ENCODE results near the gene AGO4. TPM values are rescaled to one million over a fixed set of nuclear protein-coding genes. Genes with fewer than 3 reads are reported as not detected.
"Not testable (repeated sequence)": the region's sequence is repeated elsewhere in the genome, so short reads cannot be mapped to it uniquely, and the experiment has no call there.

The AGO4 gene
- total RNA-seq, 1 donor from 2014 or later = 17.9 TPM

DNA sequence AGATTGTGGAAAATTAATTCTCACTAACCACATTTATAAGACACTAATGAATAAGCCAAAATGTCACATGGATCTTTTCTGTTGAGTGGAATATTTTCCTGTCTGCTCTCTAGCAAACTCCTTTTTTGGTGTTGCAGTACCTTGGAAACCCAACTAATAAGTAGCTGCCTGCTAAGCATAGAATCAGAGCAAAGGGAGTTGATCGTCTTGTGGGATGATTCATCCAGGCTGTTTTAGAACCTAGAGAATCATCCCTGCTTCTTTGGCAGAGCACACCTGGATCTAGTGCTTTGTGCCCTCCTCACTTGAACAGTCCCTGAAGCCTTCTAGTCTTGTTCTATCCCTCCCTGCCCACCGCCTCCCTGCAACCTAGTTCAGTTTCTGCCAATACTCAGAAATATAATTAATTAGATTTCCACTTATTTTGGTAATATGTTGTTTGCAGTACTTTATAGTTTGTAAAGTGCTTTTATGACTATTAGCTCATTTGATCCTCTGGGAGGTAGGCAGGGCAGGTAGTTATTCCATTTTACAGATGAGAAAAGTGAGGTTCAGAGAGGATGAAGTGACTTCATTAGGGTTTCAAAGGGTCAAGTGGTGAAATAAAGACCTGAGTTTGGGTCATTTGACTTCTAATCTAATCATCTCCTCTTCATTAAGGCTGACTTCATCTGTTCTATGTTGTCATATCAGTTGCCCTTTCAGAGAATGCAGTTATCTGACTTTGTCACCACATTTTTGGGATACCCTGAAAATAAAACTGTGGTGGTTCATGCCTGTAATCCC is 2.5 kb downstream of the AGO4 start:
- no peak for DNase-seq (ENCODE audit: low read depth, low spot score)

- DNase-seq (ENCODE audit: low read depth, low spot score) = not testable (repeated sequence)
Observed at GRCh38 chr1:35812754-35813153, 4.9 kb downstream of the AGO4 start.

DNA sequence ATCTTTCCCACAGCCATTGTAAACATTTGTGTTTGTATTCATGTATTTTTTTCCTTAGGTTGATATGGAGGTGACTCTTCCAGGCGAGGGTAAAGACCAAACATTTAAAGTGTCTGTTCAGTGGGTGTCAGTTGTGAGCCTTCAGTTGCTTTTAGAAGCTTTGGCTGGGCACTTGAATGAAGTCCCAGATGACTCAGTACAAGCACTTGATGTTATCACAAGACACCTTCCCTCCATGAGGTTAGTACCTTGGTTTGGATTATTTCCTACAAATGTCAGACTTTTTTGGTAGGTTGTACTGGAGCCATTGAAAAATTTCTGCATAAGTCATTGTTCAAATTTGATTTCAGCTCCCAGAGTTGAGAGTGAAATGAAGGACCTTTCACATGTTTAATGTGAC is 17.4 kb downstream of the AGO4 start:
- DNase-seq (ENCODE audit: low read depth, low spot score) = no peak

- no peak for DNase-seq (ENCODE audit: low read depth, low spot score)
Observed at GRCh38 chr1:35832276-35832905, 24.6 kb downstream of the AGO4 start.

DNA sequence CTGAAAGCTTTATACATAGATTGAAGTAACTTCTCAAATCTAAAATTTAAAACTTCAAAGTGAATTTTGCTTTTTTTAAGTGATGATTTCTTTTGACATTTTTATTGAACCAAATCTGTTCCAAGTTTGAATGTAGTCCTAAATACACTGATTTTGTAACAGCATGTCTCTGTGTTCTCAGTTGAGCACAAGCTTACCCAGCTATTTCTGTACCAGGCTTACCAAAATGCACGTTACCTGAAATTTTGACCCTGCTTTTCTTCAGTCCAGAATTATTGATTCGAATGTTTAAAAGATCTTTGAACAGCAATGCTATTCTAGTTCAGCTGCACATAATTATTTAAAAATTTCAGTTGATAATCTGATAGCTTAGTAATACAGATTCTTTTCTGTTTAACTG is 25.6 kb downstream of the AGO4 start:
- no peak for DNase-seq (ENCODE audit: low read depth, low spot score)

DNA sequence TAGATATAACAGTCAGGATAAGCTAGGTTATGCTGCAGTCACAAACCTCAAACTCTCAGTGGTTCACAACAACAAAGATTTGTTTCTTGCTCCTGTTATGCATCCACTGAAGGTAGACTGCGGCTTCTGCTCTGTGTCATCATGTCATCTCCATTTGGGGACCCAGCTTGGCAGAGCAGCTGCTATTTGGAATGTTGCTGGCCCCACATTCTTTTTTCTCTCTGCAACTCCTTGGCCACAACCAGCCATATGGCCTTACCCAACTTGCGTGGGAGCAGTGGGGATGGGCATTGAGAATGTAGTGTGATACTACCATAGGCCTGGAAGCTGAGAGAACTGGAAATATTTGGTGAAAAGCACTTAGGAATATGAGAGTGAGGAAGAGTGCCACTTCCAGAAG is 26.4 kb downstream of the AGO4 start:
- DNase-seq (ENCODE audit: low read depth, low spot score) = no peak

DNA sequence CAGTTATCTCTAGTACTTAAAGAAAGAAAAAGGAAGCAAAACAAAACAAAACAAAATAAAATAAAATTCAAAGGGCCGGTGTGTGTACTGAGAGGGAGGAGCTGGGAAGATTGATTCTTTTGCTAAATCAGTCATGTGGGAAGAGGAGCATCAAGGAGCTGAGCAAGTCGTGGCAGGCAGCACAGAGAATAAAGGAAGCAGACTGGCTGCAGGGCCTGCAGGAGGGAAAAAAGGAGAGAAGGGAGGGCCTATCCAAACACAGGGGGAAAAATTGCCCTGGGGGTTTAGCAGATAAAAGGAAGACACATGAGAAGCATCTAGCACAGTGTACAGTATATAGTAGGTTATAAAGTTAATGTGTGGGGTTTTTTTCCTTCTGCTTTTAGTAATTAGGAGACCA is 27.6 kb downstream of the AGO4 start:
- no peak for DNase-seq (ENCODE audit: low read depth, low spot score)

DNA sequence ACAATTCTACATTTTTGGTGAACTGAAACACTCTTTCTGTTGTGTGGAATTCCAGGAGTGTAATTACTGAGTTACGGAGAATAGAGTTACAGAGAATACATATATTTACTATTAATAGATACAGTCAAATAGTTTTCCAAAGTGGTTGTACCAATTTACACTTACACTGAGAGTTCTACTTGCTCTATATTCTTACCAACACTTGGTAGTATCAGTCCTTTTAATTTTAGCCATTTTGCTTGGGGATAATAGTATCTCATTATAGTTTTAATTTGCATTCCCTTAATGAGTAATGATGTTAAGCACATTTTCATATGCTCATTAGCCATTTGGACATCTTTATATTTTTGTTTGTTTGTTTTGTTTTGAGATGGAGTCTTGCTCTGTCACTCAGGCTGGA is 28.9 kb downstream of the AGO4 start:
- no peak for DNase-seq (ENCODE audit: low read depth, low spot score)

DNA sequence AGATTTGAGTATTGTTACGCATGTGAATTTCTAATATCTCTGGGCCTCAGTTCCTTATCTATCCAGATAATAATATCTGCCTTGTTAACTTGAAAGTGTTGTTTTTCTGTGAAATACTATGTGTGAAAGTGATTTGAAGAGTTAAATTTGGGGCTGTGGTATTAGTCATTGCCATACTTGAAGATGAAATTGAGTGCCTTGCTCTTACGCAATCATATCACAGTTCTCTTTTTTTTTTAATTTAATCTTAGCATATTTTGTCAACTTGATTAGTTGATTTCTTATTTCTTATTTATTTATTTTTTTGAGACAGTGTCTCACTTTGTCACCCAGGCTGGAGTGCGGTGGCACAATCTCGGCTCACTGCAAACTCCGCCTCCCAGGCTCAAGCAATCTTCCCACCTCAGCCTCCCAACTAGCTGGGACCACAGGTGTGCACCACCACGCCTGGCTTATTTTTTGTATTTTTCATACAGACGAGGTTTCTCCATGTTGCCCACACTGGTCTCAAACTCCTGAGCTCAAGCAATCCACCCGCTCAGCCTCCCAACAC is 31.0 kb downstream of the AGO4 start:
- no peak for DNase-seq (ENCODE audit: low read depth, low spot score)

- DNase-seq (ENCODE audit: low read depth, low spot score) = no peak
Observed at GRCh38 chr1:35844826-35845225, 37.0 kb downstream of the AGO4 start.

DNA sequence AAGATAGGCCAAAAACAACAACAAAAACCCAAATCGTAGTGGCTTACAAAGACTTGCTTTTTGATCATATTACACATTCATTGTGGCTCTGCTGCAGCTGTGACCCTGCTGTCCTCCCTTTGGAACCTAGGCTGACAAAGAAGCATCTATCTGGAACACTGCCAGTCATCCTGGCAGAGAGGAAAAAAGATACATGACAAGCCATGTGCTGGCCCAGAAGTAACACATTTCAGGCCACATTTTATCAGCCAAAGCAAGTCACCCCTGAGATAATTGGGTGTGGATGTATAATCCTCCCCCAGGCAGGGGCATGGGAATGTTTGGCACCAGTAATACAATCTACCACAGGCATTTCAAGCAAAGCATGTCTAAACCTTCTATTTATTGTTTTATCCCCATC is 38.0 kb downstream of the AGO4 start:
- no peak for DNase-seq (ENCODE audit: low read depth, low spot score)

- DNase-seq (ENCODE audit: low read depth, low spot score) = no peak
Observed at GRCh38 chr1:35847935-35848565, 40.2 kb downstream of the AGO4 start.

- DNase-seq (ENCODE audit: low read depth, low spot score) = no peak
Observed at GRCh38 chr1:35850051-35850450, 42.2 kb downstream of the AGO4 start.

DNA sequence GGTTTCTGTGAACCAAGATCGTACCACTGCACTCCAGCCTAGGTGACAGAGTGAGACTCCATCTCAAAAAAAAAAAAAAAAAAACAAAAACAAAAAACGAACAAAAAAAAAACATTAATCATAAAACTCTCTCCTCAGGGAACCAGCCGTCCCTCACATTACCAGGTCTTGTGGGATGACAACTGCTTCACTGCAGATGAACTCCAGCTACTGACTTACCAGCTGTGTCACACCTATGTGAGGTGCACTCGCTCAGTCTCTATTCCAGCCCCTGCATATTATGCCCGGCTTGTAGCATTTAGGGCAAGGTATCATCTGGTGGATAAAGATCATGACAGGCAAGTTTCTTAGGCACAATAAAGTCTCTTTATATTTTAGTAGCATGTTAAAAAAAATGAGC is 42.9 kb downstream of the AGO4 start:
- DNase-seq (ENCODE audit: low read depth, low spot score) = no peak

DNA sequence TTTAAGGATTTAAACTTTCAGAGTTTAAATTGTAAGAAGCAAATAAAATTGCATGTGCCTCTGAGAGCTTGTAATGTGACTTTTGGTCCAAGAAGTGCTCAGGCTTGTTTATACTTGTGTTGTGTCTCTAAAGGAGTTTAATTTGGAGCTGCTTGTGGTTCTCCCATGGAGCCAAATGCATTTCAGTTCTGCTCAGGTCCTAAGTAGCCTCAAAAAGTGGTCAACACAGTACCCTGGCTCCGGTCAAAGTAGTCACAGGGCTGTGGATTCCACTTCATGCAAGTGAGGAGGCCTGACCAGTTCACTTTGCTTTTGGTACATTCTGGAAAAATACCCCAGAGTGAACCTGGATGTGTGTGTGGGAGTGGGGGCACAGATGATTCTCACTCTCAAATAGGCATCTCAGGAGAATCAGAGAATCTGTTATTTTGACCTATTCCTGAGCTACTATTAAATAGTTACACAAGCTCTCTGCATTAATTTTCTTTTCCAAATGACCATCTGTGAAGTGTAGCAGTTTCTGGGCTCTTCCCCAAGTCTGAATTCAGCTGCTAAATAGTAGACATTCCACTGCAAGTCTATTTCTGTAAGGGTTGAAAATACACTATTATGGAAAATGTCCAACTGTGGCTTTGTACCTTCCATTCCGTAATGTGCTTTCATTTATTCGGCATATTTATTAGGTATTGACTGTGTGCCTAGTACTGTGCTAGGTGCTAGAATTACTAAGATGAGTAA is 43.5 kb downstream of the AGO4 start:
- no peak for DNase-seq (ENCODE audit: low read depth, low spot score)

DNA sequence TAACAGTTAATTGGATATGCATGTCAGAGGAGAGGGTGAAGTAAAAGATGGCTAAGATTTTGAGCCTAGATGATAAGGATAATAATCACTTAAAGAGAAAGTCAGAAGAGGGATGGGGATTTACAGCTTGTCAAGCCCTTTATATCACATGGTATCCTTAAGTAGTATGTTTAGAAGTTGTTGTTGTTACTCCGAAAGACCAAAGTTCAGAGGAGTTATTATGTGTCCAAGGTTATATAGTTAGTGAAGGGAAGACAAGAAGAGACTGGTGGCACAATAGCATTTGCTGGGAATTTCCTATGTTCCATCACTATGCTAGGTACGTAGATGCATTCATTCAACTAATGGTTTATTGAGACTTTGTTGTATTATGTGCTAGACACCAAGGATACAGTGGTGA is 44.4 kb downstream of the AGO4 start:
- no peak for DNase-seq (ENCODE audit: low read depth, low spot score)

DNA sequence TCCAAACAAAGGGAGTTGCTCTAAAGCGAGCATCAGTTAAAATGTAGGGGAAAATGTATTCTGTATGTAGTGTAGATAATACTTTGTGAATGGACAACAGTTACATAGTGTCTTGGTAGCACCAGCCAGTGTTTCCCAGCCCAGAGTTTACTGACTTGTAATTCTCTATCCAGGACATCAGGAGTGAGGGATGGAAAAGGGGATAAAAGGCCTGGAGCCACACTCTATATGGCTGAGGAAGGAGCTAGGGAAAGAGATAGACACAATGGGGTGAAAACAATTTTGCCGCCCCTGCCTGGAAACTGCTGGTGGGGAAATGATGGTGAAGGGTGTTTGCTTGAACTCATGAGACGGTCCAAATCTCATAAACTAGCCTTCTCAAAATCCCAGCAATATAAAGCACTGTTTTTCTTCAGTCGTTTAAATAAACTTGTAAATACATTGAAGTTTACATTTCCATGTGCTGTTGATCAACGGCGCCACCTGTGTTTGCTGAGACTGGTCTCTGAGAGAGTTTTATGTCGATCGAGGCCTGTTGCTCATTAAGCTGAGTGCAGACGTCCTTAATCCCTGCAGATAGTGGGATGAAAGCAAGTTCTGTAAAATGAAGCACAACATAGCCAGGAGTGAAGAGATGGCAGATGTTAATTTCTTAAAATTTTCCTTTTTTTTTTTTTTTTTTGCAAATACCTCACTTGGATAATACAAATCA is 47.3 kb downstream of the AGO4 start:
- no peak for DNase-seq (ENCODE audit: low read depth, low spot score)

DNA sequence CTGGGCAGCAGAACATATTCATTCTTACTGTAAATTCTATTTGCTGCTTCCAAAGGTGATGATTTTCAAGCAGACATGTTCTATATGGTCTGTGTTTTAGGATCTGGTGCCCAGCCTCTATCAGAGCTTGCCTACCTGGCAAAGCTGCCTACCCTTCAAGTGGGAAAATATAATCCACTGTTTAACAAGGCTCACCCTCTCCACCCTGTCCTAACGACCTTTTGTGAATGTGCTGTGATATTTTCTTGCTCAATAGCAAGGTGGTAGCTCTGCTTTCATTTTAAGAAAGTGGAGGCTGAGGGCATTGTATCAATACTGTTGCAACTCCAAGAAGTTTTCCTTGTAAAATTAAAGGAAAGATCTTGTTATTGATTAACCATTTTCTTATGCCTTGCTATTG is 49.1 kb downstream of the AGO4 start:
- DNase-seq (ENCODE audit: low read depth, low spot score) = no peak

- no peak for DNase-seq (ENCODE audit: low read depth, low spot score)
Observed at GRCh38 chr1:35857830-35858229, 50.0 kb downstream of the AGO4 start.

DNA sequence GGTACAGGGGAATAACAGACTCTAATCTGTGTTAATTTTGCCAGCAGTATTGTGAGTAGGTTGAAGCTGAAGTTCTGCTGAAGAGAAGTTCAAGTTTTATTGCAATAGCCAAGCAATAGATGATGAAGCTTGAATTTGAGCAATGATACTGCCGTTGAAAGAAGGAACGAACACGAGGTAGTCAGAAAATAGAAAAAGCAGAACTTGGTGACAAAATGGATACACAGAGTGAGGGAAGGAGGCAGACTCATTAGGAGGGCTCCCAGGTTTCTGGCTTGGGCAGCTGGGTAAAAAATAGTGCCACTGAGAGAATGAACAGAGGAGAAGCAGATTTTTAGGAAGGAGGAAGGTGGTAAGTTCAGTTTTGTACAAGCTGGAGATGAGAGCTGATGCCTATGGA is 52.9 kb downstream of the AGO4 start:
- no peak for DNase-seq (ENCODE audit: low read depth, low spot score)

DNA sequence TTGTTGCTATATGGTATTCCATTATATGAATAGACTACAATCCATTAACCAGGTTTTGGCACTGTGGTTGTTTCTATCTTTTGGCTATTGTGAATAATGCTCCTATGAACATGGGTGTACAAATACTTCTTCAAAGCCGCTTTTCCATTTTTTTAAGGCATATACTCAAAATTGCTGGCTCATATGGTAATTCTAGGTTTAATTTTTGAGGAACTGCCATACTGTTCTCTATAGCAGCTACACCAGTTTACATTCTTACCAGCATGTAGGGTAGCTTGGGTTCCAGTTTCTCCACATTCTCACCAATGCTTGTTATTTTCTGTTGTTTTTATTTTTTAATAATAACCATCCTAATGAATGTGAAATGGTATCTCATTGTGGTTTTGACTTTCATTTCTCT is 55.3 kb downstream of the AGO4 start:
- no peak for DNase-seq (ENCODE audit: low read depth, low spot score)

Measured in pulmonary artery endothelial cell (primary cell).